B cell (primary cell): Measurements from ENCODE around the gene SLC39A11.

Source experiments
- CTCF ChIP-seq: fragments of 200-600 bp; IDR thresholded peaks from one replicate; pipeline ENCODE4 v1.8.0; 2022; ENCODE audit warnings: antibody characterized with exemption, mild to moderate bottlenecking
- EZH2 ChIP-seq: IDR thresholded peaks from 2 replicates; pipeline ENCODE4 v1.6.1; 2012; ENCODE audit warnings: borderline replicate concordance, low read depth, mild to moderate bottlenecking, moderate library complexity, low read length; ENCODE audit not compliant: insufficient read depth, poor library complexity, severe bottlenecking

- TF ChIP-seq CTCF: no peak
- TF ChIP-seq EZH2: no peak
Measured at GRCh38 chr17:72976971-72977770, 115.3 kb downstream of the SLC39A11 start.
